HG03354 (cell line): Measurements from ENCODE around the gene EMILIN2.
A peak's percentile ranks its signal among the peaks of the same experiment; 100 is the strongest.

ENCODE experiments used
- ATAC-seq: cut with Tn5 transposase; IDR thresholded peaks from one replicate; pipeline ENCODE4 v1.9.1; 2021; ENCODE audit warnings: mild to moderate bottlenecking; ENCODE audit not compliant: unreplicated experiment, poor library complexity, severe bottlenecking

EMILIN2 gene

GRCh38 chr18:2894841-2895370 lies 48.1 kb downstream of the EMILIN2 start:
- ATAC-seq = no peak

- no peak for ATAC-seq
Observed at GRCh38 chr18:2895391-2895790, 48.6 kb downstream of the EMILIN2 start.

- no peak for ATAC-seq
Observed at GRCh38 chr18:2896990-2897389, 50.2 kb downstream of the EMILIN2 start.

- ATAC-seq = no peak
Observed at GRCh38 chr18:2897448-2898185, 50.8 kb downstream of the EMILIN2 start.

- no peak for ATAC-seq
Observed at GRCh38 chr18:2898186-2898640, 51.4 kb downstream of the EMILIN2 start.

- no peak for ATAC-seq
Observed at GRCh38 chr18:2900684-2901422, 54.0 kb downstream of the EMILIN2 start.

GRCh38 chr18:2901423-2901985 lies 54.7 kb downstream of the EMILIN2 start:
- ATAC-seq = no peak

- ATAC-seq = no peak
Observed at GRCh38 chr18:2902327-2902726, 55.5 kb downstream of the EMILIN2 start.

- no peak for ATAC-seq
Observed at GRCh38 chr18:2903006-2903405, 56.2 kb downstream of the EMILIN2 start.

- peak; percentile 47 for ATAC-seq
Observed at GRCh38 chr18:2905854-2906703, 59.3 kb downstream of the EMILIN2 start.

GRCh38 chr18:2906704-2907549 lies 60.1 kb downstream of the EMILIN2 start:
- peak; percentile 73 for ATAC-seq

GRCh38 chr18:2907550-2908135 lies 60.8 kb downstream of the EMILIN2 start:
- ATAC-seq = no peak

GRCh38 chr18:2908166-2908945 lies 61.5 kb downstream of the EMILIN2 start:
- no peak for ATAC-seq

- no peak for ATAC-seq
Observed at GRCh38 chr18:2908946-2909335, 62.1 kb downstream of the EMILIN2 start.

GRCh38 chr18:2909431-2910140 lies 62.8 kb downstream of the EMILIN2 start:
- no peak for ATAC-seq

GRCh38 chr18:2910261-2910660 lies 63.5 kb downstream of the EMILIN2 start:
- ATAC-seq = no peak

GRCh38 chr18:2910751-2911425 lies 64.1 kb downstream of the EMILIN2 start:
- no peak for ATAC-seq
